ENCODE results near the gene ADCY5.

The ADCY5 gene

DNA sequence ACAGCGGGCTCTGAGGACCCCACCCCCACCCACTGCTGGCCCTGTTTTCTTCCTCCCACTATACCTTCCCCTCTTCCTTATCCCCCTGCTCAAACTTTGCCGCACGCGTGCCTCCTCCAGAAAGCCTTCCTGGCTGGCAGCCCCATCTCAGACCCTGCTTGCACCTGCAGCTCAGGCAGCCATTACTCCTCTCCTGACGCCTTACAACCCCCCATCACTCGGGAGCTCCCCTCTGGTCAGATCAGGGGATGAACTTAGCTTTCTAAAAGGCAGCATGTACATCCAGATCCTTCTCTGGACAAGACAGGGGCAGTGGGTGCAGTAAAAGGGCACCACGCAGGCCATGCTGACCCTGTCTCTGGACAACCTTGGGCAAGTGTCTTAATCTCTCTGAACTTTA lies 152.6 kb downstream of the ADCY5 start:
- no peak for DNase-seq

DNA sequence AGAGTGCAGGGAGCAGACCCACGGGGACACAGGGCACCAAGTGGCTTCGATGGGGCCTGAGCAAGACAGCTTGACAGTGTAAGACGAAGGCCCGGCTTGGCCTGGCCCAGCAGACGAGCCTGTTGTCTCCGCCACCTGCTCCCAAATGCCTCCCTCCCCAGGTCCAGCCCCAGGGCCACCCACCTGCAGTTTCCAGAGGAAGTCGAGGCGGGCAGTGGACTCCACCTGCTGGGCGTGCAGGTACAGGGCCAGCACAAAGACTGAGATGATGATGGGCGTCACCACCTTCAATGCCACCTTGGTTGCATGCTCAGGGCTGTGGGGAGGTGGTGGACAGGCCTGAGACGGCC lies 153.0 kb downstream of the ADCY5 start:
- DNase-seq = no peak

- no peak for DNase-seq
These were observed 153.6 kb downstream of the ADCY5 start for GRCh38 chr3:123295171-123295900.

DNA sequence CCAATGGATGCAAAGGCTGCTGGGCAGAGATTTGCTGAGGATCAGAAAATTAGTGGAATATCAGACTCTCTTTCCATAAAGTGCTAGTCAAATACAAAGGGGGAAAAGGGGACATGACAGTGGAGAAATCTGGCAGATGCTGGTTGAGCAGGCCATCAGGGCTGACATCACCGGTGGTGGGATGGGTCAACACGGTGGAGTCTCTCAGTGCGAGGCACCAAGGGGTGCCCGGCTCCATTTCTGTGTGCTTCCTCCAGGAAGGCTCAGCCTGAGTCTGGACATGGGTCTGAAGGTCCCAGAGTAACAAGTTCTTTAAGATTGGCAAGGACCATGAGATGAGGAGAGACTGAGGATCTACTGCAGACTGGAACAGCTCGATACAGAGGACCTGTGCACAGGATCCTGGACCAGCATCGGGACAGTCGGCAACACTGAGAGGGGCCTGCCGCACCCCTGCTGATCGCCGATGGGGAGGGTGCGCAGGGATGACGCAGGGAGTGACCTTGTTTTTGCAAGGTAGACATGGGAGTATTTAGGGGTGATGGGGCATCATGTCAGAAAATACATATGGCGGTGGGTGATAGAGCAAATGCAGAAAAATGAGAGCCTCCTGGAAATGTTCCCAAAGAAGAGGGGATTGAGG lies 154.5 kb downstream of the ADCY5 start:
- no peak for DNase-seq

GRCh38 chr3:123292321-123293310 lies 156.3 kb downstream of the ADCY5 start:
- DNase-seq = no peak

DNA sequence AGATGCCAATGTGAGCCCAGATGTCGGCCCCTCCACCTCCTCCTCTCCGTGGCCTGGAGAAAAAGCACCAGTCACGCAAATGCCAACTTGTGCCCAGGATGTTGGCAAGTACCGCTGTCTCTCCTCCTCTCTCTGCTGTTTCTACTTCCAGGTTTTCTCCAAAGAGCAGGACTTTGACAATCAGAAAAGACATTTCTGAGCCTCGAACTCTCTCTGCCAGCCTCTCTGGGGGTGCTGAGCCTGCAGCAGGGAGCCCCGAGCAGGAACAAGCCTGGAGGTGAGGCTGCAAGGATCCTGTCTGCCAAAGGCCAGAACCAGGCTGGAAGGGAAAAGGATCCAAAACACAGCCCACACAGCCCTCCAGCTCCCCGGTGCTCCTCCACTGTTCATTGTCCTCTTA lies 157.5 kb downstream of the ADCY5 start:
- no peak for DNase-seq

- DNase-seq = no peak
These were observed 157.9 kb downstream of the ADCY5 start for GRCh38 chr3:123290962-123291361.

- DNase-seq = no peak
These were observed 158.6 kb downstream of the ADCY5 start for GRCh38 chr3:123290107-123290930.

- DNase-seq = no peak
These were observed 159.3 kb downstream of the ADCY5 start for GRCh38 chr3:123289391-123290106.

- no peak for DNase-seq
These were observed 161.0 kb downstream of the ADCY5 start for GRCh38 chr3:123287962-123288302.

DNA sequence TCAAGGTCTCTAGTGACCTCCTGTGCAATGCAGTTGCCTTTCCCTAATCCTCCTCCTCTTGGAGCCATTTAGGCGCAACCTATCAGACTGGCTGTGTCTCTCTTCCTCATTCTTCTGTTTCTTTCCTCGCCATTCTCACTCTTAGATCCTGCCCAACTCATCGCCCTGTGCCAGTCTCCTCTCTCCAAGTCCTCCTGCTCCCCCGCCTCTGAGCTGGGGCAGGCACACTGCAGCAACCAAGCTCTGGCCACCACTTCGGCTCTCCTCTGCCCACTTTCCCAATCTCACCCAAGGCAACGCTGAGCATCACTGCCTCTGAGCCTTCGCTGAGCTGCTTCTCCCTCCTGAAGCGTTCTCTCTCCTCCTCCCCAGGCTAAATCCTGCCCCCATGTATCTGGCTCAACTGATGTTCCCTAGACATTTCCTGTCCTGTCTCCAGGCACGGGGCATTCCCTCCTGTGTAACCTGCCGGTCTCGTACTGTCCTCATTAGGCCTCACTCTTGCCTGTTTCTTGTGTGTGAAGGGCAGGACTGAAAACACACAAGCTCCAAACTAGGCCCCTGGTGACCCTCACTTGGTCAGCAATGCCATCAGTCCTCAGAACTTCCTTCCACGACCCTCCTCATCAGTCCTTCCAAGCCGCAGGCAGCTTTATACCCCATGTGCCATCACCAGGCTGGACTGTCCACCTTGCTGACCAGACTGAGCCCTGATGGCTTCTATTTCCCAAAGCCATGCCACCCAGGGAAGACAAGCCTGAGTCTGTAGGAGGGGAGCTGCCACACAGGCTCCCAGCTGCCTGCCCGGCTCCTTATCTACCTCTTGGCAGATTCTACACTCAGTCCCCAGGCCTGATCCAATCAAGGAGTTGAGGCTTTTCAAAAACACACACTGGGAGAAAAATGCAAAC lies 161.6 kb downstream of the ADCY5 start:
- no peak for DNase-seq

- DNase-seq = no peak
These were observed 162.4 kb downstream of the ADCY5 start for GRCh38 chr3:123286308-123287023.

- DNase-seq = no peak
These were observed 163.0 kb downstream of the ADCY5 start for GRCh38 chr3:123285931-123286307.

GRCh38 chr3:123285479-123285878 lies 163.4 kb downstream of the ADCY5 start:
- no peak for DNase-seq

GRCh38 chr3:123285066-123285465 lies 163.8 kb downstream of the ADCY5 start:
- DNase-seq = no peak

GRCh38 chr3:123284399-123285010 lies 164.4 kb downstream of the ADCY5 start:
- no peak for DNase-seq

GRCh38 chr3:123283657-123284398 lies 165.1 kb downstream of the ADCY5 start:
- DNase-seq = no peak

DNA sequence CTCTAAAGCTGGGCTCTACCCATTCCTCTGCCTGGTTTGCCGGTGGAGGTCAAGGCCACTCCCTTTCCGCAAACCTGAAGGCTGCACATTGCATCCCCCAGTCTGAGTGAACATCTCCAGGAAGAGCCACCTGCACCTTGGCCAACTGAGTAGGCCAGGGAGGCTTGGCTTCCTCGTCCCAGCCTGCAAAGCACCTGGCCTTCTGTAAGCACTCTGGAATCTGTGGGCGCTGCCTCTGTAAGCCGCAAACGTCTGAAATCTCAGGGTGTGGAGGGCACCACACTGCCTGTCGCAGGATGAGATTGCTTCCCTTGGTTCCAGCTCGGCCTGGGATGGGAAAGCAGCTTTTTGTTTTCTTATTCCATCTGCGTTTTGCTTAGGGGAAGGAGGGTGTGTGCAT lies 165.8 kb downstream of the ADCY5 start:
- no peak for DNase-seq

- no peak for DNase-seq
These were observed 166.4 kb downstream of the ADCY5 start for GRCh38 chr3:123282461-123282860.
